Measurements from ENCODE around the gene ZNF747.
"Not testable (repeated sequence)": the region's sequence is repeated elsewhere in the genome, so short reads cannot be mapped to it uniquely, and the experiment has no call there.

The ZNF747 gene

GRCh38 chr16:30557957-30558788 is 23.5 kb upstream of the ZNF747 start, which contains the start of gene ZNF764:
TSS of gene ZNF764 (minus strand) at chr16:30558374. CDS start at chr16:30558182, 192 bp downstream.
- DNase-seq (ENCODE audit: low read depth in 2 of 2): peak; percentile 94

GRCh38 chr16:30557707-30557956 is 23.0 kb upstream of the ZNF747 start:
- no peak for DNase-seq (ENCODE audit: low read depth in 2 of 2)

- DNase-seq (ENCODE audit: low read depth in 2 of 2): no peak
Measured at GRCh38 chr16:30556125-30556473, 21.4 kb upstream of the ZNF747 start.

- DNase-seq (ENCODE audit: low read depth in 2 of 2): no peak
Measured at GRCh38 chr16:30555315-30556124, 20.9 kb upstream of the ZNF747 start.

- no peak for DNase-seq (ENCODE audit: low read depth in 2 of 2)
Measured at GRCh38 chr16:30554557-30555314, 20.1 kb upstream of the ZNF747 start.

GRCh38 chr16:30553393-30553899 is 18.8 kb upstream of the ZNF747 start:
- no peak for DNase-seq (ENCODE audit: low read depth in 2 of 2)

GRCh38 chr16:30552956-30553355 is 18.3 kb upstream of the ZNF747 start:
- DNase-seq (ENCODE audit: low read depth in 2 of 2): no peak

- DNase-seq (ENCODE audit: low read depth in 2 of 2): peak in 1 of 2 donors; percentile 44
Measured at GRCh38 chr16:30551781-30552180, 17.1 kb upstream of the ZNF747 start.

GRCh38 chr16:30548416-30549253 is 14.0 kb upstream of the ZNF747 start:
- no peak for DNase-seq (ENCODE audit: low read depth in 2 of 2)

GRCh38 chr16:30546115-30546514 is 11.5 kb upstream of the ZNF747 start:
- DNase-seq (ENCODE audit: low read depth in 2 of 2): no peak

- no peak for DNase-seq (ENCODE audit: low read depth in 2 of 2)
Measured at GRCh38 chr16:30543067-30543466, 8.4 kb upstream of the ZNF747 start.

GRCh38 chr16:30541502-30542329 is 7.1 kb upstream of the ZNF747 start:
- no peak for DNase-seq (ENCODE audit: low read depth in 2 of 2)

GRCh38 chr16:30540916-30541464 is 6.3 kb upstream of the ZNF747 start:
- not testable (repeated sequence) for DNase-seq (ENCODE audit: low read depth in 2 of 2)

- DNase-seq (ENCODE audit: low read depth in 2 of 2): not testable (repeated sequence)
Measured at GRCh38 chr16:30539986-30540526, 5.4 kb upstream of the ZNF747 start.

GRCh38 chr16:30539000-30539964 is 4.6 kb upstream of the ZNF747 start:
- DNase-seq (ENCODE audit: low read depth in 2 of 2): no peak

- DNase-seq (ENCODE audit: low read depth in 2 of 2): not testable (repeated sequence)
Measured at GRCh38 chr16:30536391-30537024, 1.9 kb upstream of the ZNF747 start.

- DNase-seq (ENCODE audit: low read depth in 2 of 2): peak in 1 of 2 donors; percentile 49
Measured at GRCh38 chr16:30535777-30536190, 1.1 kb upstream of the ZNF747 start.
